ENCODE results near the gene CHD5. TPM values are rescaled to one million over a fixed set of nuclear protein-coding genes. Genes with fewer than 3 reads are reported as not detected.

CHD5 gene
- polyA plus RNA-seq, 1 donor (not counting 4 experiments of a cell fraction or from before 2014, with no cell fraction given) = 0.07 TPM

- no peak for TF ChIP-seq CTCF (optimal IDR thresholded peaks at IDR 0.05 in 1 of 3, IDR thresholded peaks at IDR 0.05 in 1 of 3, conservative IDR thresholded peaks at IDR 0.05 in 1 of 3; ENCODE audit: extremely low read depth in 1 of 3, insufficient read depth in 2 of 3, low read length in 3 of 3)
- TF ChIP-seq EZH2 (IDR thresholded peaks at IDR 0.05; ENCODE audit: low read length) = no peak
- no peaks in the 10 kb centered on the region for H3K9me3 ChIP-seq (ENCODE audit: control insufficient read depth, low read depth, low read length)
- H2AFZ ChIP-seq (ENCODE audit: control insufficient read depth, low read length) = no peak overlapping the region
- no peak overlapping the region for H3K9ac ChIP-seq (ENCODE audit: control insufficient read depth, extremely low read depth, insufficient read depth, low read length)
- H3K27ac ChIP-seq (ENCODE audit: control insufficient read depth, insufficient read depth, low read length) = no peak overlapping the region
- H3K9me1 ChIP-seq (ENCODE audit: control insufficient read depth, extremely low read depth, insufficient read depth, low read length) = no peaks in the 10 kb centered on the region
- FAIRE-seq = no peak
- no peaks in the 10 kb centered on the region for H3K36me3 ChIP-seq (ENCODE audit: control insufficient read depth in 2 of 2, extremely low read depth in 1 of 2, insufficient read depth in 2 of 2, low read length in 2 of 2)
- H3K79me2 ChIP-seq (ENCODE audit: control insufficient read depth, insufficient read depth, low read length) = no peaks in the 10 kb centered on the region
- no peaks in the 10 kb centered on the region for H3K4me1 ChIP-seq (ENCODE audit: control insufficient read depth, extremely low read depth, insufficient read depth, low read length)
- no peak overlapping the region for H3K4me3 ChIP-seq (ENCODE audit: control insufficient read depth in 2 of 3, extremely low read depth in 1 of 3, insufficient read depth in 2 of 3, low read depth in 1 of 3, low read length in 3 of 3)
- dilution Hi-C loops (cut with MboI; ENCODE audit: extremely low pct_ligation_motif_present, low sequenced_read_pairs) = no loop called here
- peaks cover 12% of the 10 kb centered on the region for H3K27me3 ChIP-seq (ENCODE audit: control insufficient read depth, extremely low read depth, insufficient read depth, low read length)
- H4K20me1 ChIP-seq (ENCODE audit: control insufficient read depth, extremely low read depth, insufficient read depth, low read length) = no peaks in the 10 kb centered on the region
- H3K4me2 ChIP-seq (ENCODE audit: control insufficient read depth, extremely low read depth, insufficient read depth, low read depth, low read length) = no peak overlapping the region
- no peak for DNase-seq (ENCODE audit: low read depth, low spot score)
Measured at GRCh38 chr1:6090996-6091822, 88.9 kb downstream of the CHD5 start.

DNA sequence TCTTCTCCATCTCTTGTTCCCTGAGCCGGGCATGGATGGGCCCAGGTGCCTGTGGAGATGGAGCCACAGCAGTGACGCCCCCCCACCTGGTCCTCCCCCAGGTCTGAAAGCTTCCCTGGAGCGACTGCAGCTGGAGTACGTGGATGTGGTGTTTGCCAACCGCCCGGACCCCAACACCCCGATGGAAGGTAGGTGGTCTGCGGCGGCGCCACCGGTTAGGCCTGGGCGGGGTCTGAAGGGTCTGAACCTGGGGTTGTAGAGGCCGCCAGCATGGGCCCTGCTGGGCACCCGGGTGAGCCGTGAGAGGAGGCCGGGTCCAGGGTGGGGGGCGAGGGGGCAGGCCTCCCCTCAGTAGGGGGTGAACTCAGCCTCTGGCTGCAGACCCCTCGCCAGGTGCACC, 89.8 kb downstream of the CHD5 start:
- no peaks in the 10 kb centered on the region for H3K4me1 ChIP-seq (ENCODE audit: control insufficient read depth, extremely low read depth, insufficient read depth, low read length)
- dilution Hi-C loops (cut with MboI; ENCODE audit: extremely low pct_ligation_motif_present, low sequenced_read_pairs) = no loop called here
- H3K4me2 ChIP-seq (ENCODE audit: control insufficient read depth, extremely low read depth, insufficient read depth, low read depth, low read length) = no peak overlapping the region
- H3K27me3 ChIP-seq (ENCODE audit: control insufficient read depth, extremely low read depth, insufficient read depth, low read length) = peaks cover 12% of the 10 kb centered on the region
- no peak overlapping the region for H2AFZ ChIP-seq (ENCODE audit: control insufficient read depth, low read length)
- FAIRE-seq = no peak
- H3K9ac ChIP-seq (ENCODE audit: control insufficient read depth, extremely low read depth, insufficient read depth, low read length) = no peak overlapping the region
- no peak overlapping the region for H3K4me3 ChIP-seq (ENCODE audit: control insufficient read depth in 2 of 3, extremely low read depth in 1 of 3, insufficient read depth in 2 of 3, low read depth in 1 of 3, low read length in 3 of 3)
- H3K27ac ChIP-seq (ENCODE audit: control insufficient read depth, insufficient read depth, low read length) = no peak overlapping the region
- no peaks in the 10 kb centered on the region for H3K9me3 ChIP-seq (ENCODE audit: control insufficient read depth, low read depth, low read length)
- DNase-seq (ENCODE audit: low read depth, low spot score) = no peak
- H3K79me2 ChIP-seq (ENCODE audit: control insufficient read depth, insufficient read depth, low read length) = no peaks in the 10 kb centered on the region
- H4K20me1 ChIP-seq (ENCODE audit: control insufficient read depth, extremely low read depth, insufficient read depth, low read length) = no peaks in the 10 kb centered on the region
- TF ChIP-seq CTCF (optimal IDR thresholded peaks at IDR 0.05 in 1 of 3, IDR thresholded peaks at IDR 0.05 in 1 of 3, conservative IDR thresholded peaks at IDR 0.05 in 1 of 3; ENCODE audit: extremely low read depth in 1 of 3, insufficient read depth in 2 of 3, low read length in 3 of 3) (no peak), EZH2 (IDR thresholded peaks at IDR 0.05; ENCODE audit: low read length) (no peak)
- no peaks in the 10 kb centered on the region for H3K9me1 ChIP-seq (ENCODE audit: control insufficient read depth, extremely low read depth, insufficient read depth, low read length)
- H3K36me3 ChIP-seq (ENCODE audit: control insufficient read depth in 2 of 2, extremely low read depth in 1 of 2, insufficient read depth in 2 of 2, low read length in 2 of 2) = no peaks in the 10 kb centered on the region

Measured in keratinocyte (primary cell).